ENCODE results near the gene TENM4.
A peak's percentile ranks its signal among the peaks of the same experiment; 100 is the strongest.

Gene TENM4

GRCh38 chr11:78961937-78962701 is 478.7 kb downstream of the TENM4 start:
- TF ChIP-seq CTCF (IDR thresholded peaks at IDR 0.05; ENCODE audit: low read depth, low read length) = no peak
- DNase-seq (ENCODE audit: extremely low read depth, low read depth) = no peak

GRCh38 chr11:78961247-78961646 is 479.6 kb downstream of the TENM4 start:
- peak; percentile 68 for TF ChIP-seq CTCF (IDR thresholded peaks at IDR 0.05; ENCODE audit: low read depth, low read length)
- DNase-seq (ENCODE audit: extremely low read depth, low read depth) = no peak

GRCh38 chr11:78958444-78958843 is 482.4 kb downstream of the TENM4 start:
- TF ChIP-seq CTCF (IDR thresholded peaks at IDR 0.05; ENCODE audit: low read depth, low read length) = no peak
- no peak for DNase-seq (ENCODE audit: extremely low read depth, low read depth)

GRCh38 chr11:78957476-78958245 is 483.2 kb downstream of the TENM4 start:
- no peak for TF ChIP-seq CTCF (IDR thresholded peaks at IDR 0.05; ENCODE audit: low read depth, low read length)
- no peak for DNase-seq (ENCODE audit: extremely low read depth, low read depth)

- no peak for TF ChIP-seq CTCF (IDR thresholded peaks at IDR 0.05; ENCODE audit: low read depth, low read length)
- DNase-seq (ENCODE audit: extremely low read depth, low read depth) = no peak
Observed at GRCh38 chr11:78954696-78955095, 486.1 kb downstream of the TENM4 start.

- no peak for TF ChIP-seq CTCF (IDR thresholded peaks at IDR 0.05; ENCODE audit: low read depth, low read length)
- DNase-seq (ENCODE audit: extremely low read depth, low read depth) = no peak
Observed at GRCh38 chr11:78954261-78954660, 486.6 kb downstream of the TENM4 start.

- no peak for DNase-seq (ENCODE audit: extremely low read depth, low read depth)
- no peak for TF ChIP-seq CTCF (IDR thresholded peaks at IDR 0.05; ENCODE audit: low read depth, low read length)
Observed at GRCh38 chr11:78952890-78953289, 487.9 kb downstream of the TENM4 start.

All from AG09319 (cell line).